ENCODE data around the gene TULP4.

TULP4 gene

GRCh38 chr6:158357570-158358216, 45.4 kb downstream of the TULP4 start:
- no peak for DNase-seq (ENCODE audit: low read depth in 1 of 2, low spot score in 1 of 2)

- no peak for DNase-seq (ENCODE audit: low read depth in 1 of 2, low spot score in 1 of 2)
Measured at GRCh38 chr6:158358450-158359077, 46.3 kb downstream of the TULP4 start.

GRCh38 chr6:158361068-158361467, 48.8 kb downstream of the TULP4 start:
- DNase-seq (ENCODE audit: low read depth in 1 of 2, low spot score in 1 of 2): no peak

GRCh38 chr6:158361961-158362669, 49.9 kb downstream of the TULP4 start:
- no peak for DNase-seq (ENCODE audit: low read depth in 1 of 2, low spot score in 1 of 2)

GRCh38 chr6:158366363-158366762, 54.1 kb downstream of the TULP4 start:
- DNase-seq (ENCODE audit: low read depth in 1 of 2, low spot score in 1 of 2): no peak

GRCh38 chr6:158367816-158368215, 55.6 kb downstream of the TULP4 start:
- no peak for DNase-seq (ENCODE audit: low read depth in 1 of 2, low spot score in 1 of 2)

- no peak for DNase-seq (ENCODE audit: low read depth in 1 of 2, low spot score in 1 of 2)
Measured at GRCh38 chr6:158369241-158369640, 57.0 kb downstream of the TULP4 start.

- DNase-seq (ENCODE audit: low read depth in 1 of 2, low spot score in 1 of 2): no peak
Measured at GRCh38 chr6:158370805-158371204, 58.5 kb downstream of the TULP4 start.

GRCh38 chr6:158371261-158371660, 59.0 kb downstream of the TULP4 start:
- DNase-seq (ENCODE audit: low read depth in 1 of 2, low spot score in 1 of 2): no peak

- DNase-seq (ENCODE audit: low read depth in 1 of 2, low spot score in 1 of 2): no peak
Measured at GRCh38 chr6:158372574-158372973, 60.3 kb downstream of the TULP4 start.

GRCh38 chr6:158373214-158373613, 60.9 kb downstream of the TULP4 start:
- no peak for DNase-seq (ENCODE audit: low read depth in 1 of 2, low spot score in 1 of 2)

GRCh38 chr6:158374020-158374419, 61.8 kb downstream of the TULP4 start:
- DNase-seq (ENCODE audit: low read depth in 1 of 2, low spot score in 1 of 2): no peak

- no peak for DNase-seq (ENCODE audit: low read depth in 1 of 2, low spot score in 1 of 2)
Measured at GRCh38 chr6:158376631-158377081, 64.4 kb downstream of the TULP4 start.

- DNase-seq (ENCODE audit: low read depth in 1 of 2, low spot score in 1 of 2): no peak
Measured at GRCh38 chr6:158377860-158378259, 65.6 kb downstream of the TULP4 start.

GRCh38 chr6:158379336-158379735, 67.1 kb downstream of the TULP4 start:
- DNase-seq (ENCODE audit: low read depth in 1 of 2, low spot score in 1 of 2): no peak

GRCh38 chr6:158381214-158381613, 68.9 kb downstream of the TULP4 start:
- no peak for DNase-seq (ENCODE audit: low read depth in 1 of 2, low spot score in 1 of 2)

- no peak for DNase-seq (ENCODE audit: low read depth in 1 of 2, low spot score in 1 of 2)
Measured at GRCh38 chr6:158382491-158382890, 70.2 kb downstream of the TULP4 start.

GRCh38 chr6:158383057-158383456, 70.8 kb downstream of the TULP4 start:
- DNase-seq (ENCODE audit: low read depth in 1 of 2, low spot score in 1 of 2): no peak

- no peak for DNase-seq (ENCODE audit: low read depth in 1 of 2, low spot score in 1 of 2)
Measured at GRCh38 chr6:158383542-158383941, 71.3 kb downstream of the TULP4 start.

GRCh38 chr6:158384671-158385110, 72.4 kb downstream of the TULP4 start:
- DNase-seq (ENCODE audit: low read depth in 1 of 2, low spot score in 1 of 2): no peak

- no peak for DNase-seq (ENCODE audit: low read depth in 1 of 2, low spot score in 1 of 2)
Measured at GRCh38 chr6:158387036-158387435, 74.8 kb downstream of the TULP4 start.

GRCh38 chr6:158387578-158387977, 75.3 kb downstream of the TULP4 start:
- no peak for DNase-seq (ENCODE audit: low read depth in 1 of 2, low spot score in 1 of 2)
